Lower lobe of right lung (tissue), 2 donors: ENCODE results near the gene CGREF1. TPM values are rescaled to one million over a fixed set of nuclear protein-coding genes. Genes with fewer than 3 reads are reported as not detected.
A peak's percentile ranks its signal among the peaks of the same experiment; 100 is the strongest.

Source experiments
- ATAC-seq, 2 donors: fragments of 200-7000 bp; cut with Tn5 transposase; one replicate each; pipeline ENCODE4 v1.9.1; 2020 to 2022; ENCODE audit warnings: mild to moderate bottlenecking in 2 of 2, moderate library complexity in 2 of 2
- DNase-seq: peaks from one replicate; pipeline ENCODE4 v3.0.0-alpha.2; 2020
- H3K27ac ChIP-seq: fragments of 200-600 bp; one replicate; pipeline ENCODE4 v1.8.0; 2022
- H3K27me3 ChIP-seq: fragments of 200-600 bp; one replicate; pipeline ENCODE4 v1.8.0; 2022; ENCODE audit warnings: low read depth
- H3K36me3 ChIP-seq: fragments of 200-600 bp; one replicate; pipeline ENCODE4 v1.8.0; 2022; ENCODE audit warnings: mild to moderate bottlenecking
- H3K4me1 ChIP-seq: fragments of 200-600 bp; one replicate; pipeline ENCODE4 v1.8.0; 2022
- H3K4me3 ChIP-seq: fragments of 200-600 bp; one replicate; pipeline ENCODE4 v1.8.0; 2022; ENCODE audit warnings: mild to moderate bottlenecking
- H3K9me3 ChIP-seq: fragments of 200-600 bp; one replicate; pipeline ENCODE4 v1.8.0; 2022
- intact Hi-C: fragments of 100-400 bp; cut with DNase I; formaldehyde crosslinking; loops from one replicate; pipeline ENCODE4 v1.11.0; 2022
- total RNA-seq: library from RNA; stranded (reverse); fragmentation: NEBNext Ultra II Directional; extraction: Animal tissue kit (Norgen Biotek cat#: 25700); gene quantifications from one replicate; pipeline ENCODE4 v1.2.1, GENCODE V29; 2021
- TF ChIP-seq, protein P1 (sequence below): fragments of 200-600 bp; IDR thresholded peaks from one replicate; pipeline ENCODE4 v1.8.0; 2022; ENCODE audit warnings: antibody characterized with exemption, mild to moderate bottlenecking
- donor health status: DM: no; HTN: yes; CAD: no; lungs with severe emphysema.

CGREF1 gene
- total RNA-seq, 1 donor from 2014 or later, result 0.74 TPM

DNA sequence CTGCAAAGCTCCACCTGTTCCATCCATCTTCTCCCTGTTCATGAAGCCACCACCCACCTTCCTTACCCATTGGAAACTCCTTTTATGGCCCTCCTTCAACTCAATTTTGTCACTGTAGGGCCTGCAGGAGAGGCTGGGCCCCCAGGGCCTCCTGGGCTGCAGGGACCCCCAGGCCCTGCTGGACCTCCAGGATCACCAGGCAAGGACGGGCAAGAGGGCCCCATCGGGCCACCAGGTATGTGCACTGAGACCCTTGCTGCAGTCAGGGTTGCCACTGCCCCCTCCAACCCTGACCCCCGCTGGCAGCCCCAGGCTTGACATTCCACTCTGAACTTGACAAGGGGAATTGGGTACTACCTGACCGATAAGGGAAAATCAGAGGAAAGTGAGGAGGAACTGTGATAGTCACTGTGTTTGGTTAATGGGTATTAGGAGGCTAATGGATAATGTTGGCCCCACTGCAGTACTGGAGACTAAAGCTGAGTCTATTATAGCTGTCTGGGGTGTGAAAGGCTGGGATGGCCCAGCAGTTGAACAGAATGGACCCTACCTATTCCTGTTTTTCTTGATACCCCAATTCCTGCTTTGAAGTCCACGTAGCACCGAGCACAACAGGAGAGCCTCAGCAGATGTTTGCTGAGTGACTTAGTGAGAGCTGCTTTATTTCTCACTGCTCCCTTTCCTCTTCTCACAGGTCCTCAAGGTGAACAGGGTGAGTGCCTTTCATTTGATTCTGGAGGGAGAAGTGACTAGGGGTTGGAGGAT, 34.4 kb downstream of the CGREF1 start:
- no peak overlapping the region for H3K4me3 ChIP-seq
- intact Hi-C loops, result no loop called here
- no peaks in the 10 kb centered on the region for H3K9me3 ChIP-seq
- H3K27me3 ChIP-seq, result no peaks in the 10 kb centered on the region
- no peaks in the 10 kb centered on the region for H3K36me3 ChIP-seq
- no peak for DNase-seq
- H3K4me1 ChIP-seq, result peaks cover 50% of the 10 kb centered on the region
- ATAC-seq, result no peak
- H3K27ac ChIP-seq, result no peak overlapping the region
- TF ChIP-seq, protein P1, sequence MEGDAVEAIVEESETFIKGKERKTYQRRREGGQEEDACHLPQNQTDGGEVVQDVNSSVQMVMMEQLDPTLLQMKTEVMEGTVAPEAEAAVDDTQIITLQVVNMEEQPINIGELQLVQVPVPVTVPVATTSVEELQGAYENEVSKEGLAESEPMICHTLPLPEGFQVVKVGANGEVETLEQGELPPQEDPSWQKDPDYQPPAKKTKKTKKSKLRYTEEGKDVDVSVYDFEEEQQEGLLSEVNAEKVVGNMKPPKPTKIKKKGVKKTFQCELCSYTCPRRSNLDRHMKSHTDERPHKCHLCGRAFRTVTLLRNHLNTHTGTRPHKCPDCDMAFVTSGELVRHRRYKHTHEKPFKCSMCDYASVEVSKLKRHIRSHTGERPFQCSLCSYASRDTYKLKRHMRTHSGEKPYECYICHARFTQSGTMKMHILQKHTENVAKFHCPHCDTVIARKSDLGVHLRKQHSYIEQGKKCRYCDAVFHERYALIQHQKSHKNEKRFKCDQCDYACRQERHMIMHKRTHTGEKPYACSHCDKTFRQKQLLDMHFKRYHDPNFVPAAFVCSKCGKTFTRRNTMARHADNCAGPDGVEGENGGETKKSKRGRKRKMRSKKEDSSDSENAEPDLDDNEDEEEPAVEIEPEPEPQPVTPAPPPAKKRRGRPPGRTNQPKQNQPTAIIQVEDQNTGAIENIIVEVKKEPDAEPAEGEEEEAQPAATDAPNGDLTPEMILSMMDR, result no peak

DNA sequence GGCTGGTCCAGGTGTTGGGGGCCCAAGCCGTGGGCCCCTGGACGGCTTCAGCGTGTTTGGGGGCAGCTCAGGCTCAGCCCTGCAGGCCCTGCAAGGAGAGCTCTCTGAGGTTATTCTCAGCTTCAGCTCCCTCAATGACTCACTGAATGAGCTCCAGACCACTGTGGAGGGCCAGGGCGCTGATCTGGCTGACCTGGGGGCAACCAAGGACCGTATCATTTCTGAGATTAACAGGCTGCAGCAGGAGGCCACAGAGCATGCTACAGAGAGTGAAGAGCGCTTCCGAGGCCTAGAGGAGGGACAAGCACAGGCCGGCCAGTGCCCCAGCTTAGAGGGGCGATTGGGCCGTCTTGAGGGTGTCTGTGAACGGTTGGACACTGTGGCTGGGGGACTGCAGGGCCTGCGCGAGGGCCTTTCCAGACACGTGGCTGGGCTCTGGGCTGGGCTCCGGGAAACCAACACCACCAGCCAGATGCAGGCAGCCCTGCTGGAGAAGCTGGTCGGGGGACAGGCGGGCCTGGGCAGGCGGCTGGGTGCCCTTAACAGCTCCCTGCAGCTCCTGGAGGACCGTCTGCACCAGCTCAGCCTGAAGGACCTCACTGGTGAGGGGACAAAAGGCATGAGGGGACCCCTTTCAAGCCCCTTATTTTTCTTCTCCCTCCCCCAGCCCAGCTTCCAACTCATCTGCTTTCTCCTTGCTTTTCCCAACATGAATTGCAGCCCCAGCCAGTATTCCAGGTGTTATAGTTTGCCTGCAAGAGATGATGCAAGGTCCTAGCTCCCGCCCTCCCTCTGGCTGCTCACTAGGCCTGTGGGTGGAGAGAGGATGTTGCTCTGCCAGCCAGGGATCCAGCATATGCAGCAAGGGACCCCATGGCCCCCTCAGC, 35.3 kb downstream of the CGREF1 start:
- Histone ChIP-seq H3K27me3 (no peaks in the 10 kb centered on the region), H3K4me3 (no peak overlapping the region), H3K4me1 (peaks cover 50% of the 10 kb centered on the region), H3K36me3 (no peaks in the 10 kb centered on the region), H3K27ac (no peak overlapping the region), H3K9me3 (no peaks in the 10 kb centered on the region)
- no peak for ATAC-seq
- TF ChIP-seq, protein P1, result no peak
- intact Hi-C loops, result no loop called here
- no peak for DNase-seq

DNA sequence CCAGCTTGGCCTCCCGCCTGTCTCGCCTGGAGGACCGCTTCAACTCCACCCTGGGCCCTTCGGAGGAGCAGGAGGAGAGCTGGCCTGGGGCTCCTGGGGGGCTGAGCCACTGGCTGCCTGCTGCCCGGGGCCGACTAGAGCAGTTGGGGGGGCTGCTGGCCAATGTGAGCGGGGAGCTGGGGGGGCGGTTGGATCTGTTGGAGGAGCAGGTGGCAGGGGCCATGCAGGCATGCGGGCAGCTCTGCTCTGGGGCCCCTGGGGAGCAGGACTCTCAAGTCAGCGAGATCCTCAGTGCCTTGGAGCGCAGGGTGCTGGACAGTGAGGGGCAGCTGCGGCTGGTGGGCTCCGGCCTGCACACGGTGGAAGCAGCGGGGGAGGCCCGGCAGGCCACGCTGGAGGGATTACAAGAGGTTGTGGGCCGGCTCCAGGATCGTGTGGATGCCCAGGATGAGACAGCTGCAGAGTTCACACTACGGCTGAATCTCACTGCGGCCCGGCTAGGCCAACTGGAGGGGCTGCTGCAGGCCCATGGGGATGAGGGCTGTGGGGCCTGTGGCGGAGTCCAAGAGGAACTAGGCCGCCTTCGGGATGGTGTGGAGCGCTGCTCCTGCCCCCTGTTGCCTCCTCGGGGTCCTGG, 36.0 kb downstream of the CGREF1 start:
- H3K4me3 ChIP-seq, result no peak overlapping the region
- no peaks in the 10 kb centered on the region for H3K27me3 ChIP-seq
- no peak for DNase-seq
- H3K4me1 ChIP-seq, result peaks cover 50% of the 10 kb centered on the region
- no peaks in the 10 kb centered on the region for H3K9me3 ChIP-seq
- H3K27ac ChIP-seq, result no peak overlapping the region
- no peaks in the 10 kb centered on the region for H3K36me3 ChIP-seq
- ATAC-seq, result no peak
- TF ChIP-seq, protein P1, result no peak
- intact Hi-C loops, result no loop called here

DNA sequence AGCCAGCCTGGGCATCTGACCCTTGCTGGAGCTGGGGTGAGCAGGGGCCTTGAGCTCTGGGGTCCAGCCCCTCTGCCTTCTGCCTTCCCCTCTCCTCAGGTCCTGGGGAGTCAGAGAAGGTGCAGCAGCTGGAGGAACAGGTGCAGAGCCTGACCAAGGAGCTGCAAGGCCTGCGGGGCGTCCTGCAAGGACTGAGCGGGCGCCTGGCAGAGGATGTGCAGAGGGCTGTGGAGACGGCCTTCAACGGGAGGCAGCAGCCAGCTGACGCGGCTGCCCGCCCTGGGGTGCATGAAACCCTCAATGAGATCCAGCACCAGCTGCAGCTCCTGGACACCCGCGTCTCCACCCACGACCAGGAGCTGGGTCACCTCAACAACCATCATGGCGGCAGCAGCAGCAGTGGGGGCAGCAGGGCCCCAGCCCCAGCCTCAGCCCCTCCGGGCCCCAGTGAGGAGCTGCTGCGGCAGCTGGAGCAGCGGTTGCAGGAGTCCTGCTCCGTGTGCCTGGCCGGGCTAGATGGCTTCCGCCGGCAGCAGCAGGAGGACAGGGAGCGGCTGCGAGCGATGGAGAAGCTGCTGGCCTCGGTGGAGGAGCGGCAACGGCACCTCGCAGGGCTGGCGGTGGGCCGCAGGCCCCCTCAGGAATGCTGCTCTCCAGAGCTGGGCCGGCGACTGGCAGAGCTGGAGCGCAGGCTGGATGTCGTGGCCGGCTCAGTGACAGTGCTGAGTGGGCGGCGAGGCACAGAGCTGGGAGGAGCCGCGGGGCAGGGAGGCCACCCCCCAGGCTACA, 36.8 kb downstream of the CGREF1 start:
- intact Hi-C loops, result no loop called here
- TF ChIP-seq, protein P1, result no peak
- ATAC-seq (no peak), DNase-seq (no peak)
- Histone ChIP-seq H3K36me3 (no peaks in the 10 kb centered on the region), H3K9me3 (no peaks in the 10 kb centered on the region), H3K4me3 (no peak overlapping the region), H3K27me3 (no peaks in the 10 kb centered on the region), H3K4me1 (peaks cover 43% of the 10 kb centered on the region), H3K27ac (peak overlapping the region; percentile 85)

DNA sequence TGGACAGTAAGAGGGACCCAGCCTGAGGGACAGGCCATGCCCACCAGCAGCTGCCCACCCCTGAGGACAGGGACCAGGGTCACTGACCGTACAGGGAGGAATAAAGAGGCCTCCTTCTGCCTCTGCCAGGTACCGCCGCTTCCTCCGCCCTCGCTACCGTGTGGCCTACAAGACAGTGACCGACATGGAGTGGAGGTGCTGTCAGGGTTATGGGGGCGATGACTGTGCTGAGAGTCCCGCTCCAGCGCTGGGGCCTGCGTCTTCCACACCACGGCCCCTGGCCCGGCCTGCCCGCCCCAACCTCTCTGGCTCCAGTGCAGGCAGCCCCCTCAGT, 38.4 kb downstream of the CGREF1 start:
- no peaks in the 10 kb centered on the region for H3K27me3 ChIP-seq
- H3K4me3 ChIP-seq, result peak overlapping the region; percentile 55
- TF ChIP-seq, protein P1, result no peak
- no peaks in the 10 kb centered on the region for H3K9me3 ChIP-seq
- intact Hi-C loops, result no loop called here
- H3K4me1 ChIP-seq, result peaks cover 44% of the 10 kb centered on the region
- ATAC-seq (no peak), DNase-seq (no peak)
- peak overlapping the region; percentile 20 for H3K27ac ChIP-seq
- H3K36me3 ChIP-seq, result no peaks in the 10 kb centered on the region
